ENCODE results near the gene KRTAP10-9.

GRCh38 chr21:44616591-44616926 is 10.3 kb upstream of the KRTAP10-9 start:
- no peak for TF ChIP-seq ATF2 (tag by site-specific recombination; IDR thresholded peaks at IDR 0.05; ENCODE audit: low read depth)
- TF ChIP-seq MZF1 (tag by site-specific recombination; IDR thresholded peaks at IDR 0.05; ENCODE audit: borderline replicate concordance), result no peak
- TF ChIP-seq TSHZ1 (tag by site-specific recombination; IDR thresholded peaks at IDR 0.05; ENCODE audit: borderline replicate concordance), result no peak
- TF ChIP-seq ZNF510 (tag by site-specific recombination; IDR thresholded peaks at IDR 0.05; ENCODE audit: insufficient replicate concordance), result no peak
- no peak for TF ChIP-seq ZNF274 (IDR thresholded peaks at IDR 0.05; ENCODE audit: low read length)
- no peak for TF ChIP-seq ZNF274 (tag by site-specific recombination; IDR thresholded peaks at IDR 0.05; ENCODE audit: borderline replicate concordance)
- no peak for TF ChIP-seq CTCF (tag by site-specific recombination; IDR thresholded peaks at IDR 0.05)
- TF ChIP-seq ZNF776 (tag by site-specific recombination; IDR thresholded peaks at IDR 0.05; ENCODE audit: borderline replicate concordance), result no peak
- no peak for TF ChIP-seq ZNF514 (tag by site-specific recombination; IDR thresholded peaks at IDR 0.05)
- TF ChIP-seq ZNF398 (tag by site-specific recombination; IDR thresholded peaks at IDR 0.05), result no peak
- TF ChIP-seq REST (tag by site-specific recombination; IDR thresholded peaks at IDR 0.05), result no peak

Data from HEK293 (cell line).